PFSK-1 (cell line): ENCODE measurements around the gene TGFBR3L.

Experiments
- POLR2AphosphoS5 ChIP-seq: IDR thresholded peaks from 2 replicates; pipeline ENCODE4 v1.6.1; 2012; ENCODE audit warnings: low read depth, mild to moderate bottlenecking, control low read depth, low read length, moderate library complexity
- REST ChIP-seq, 2 experiments: IDR thresholded peaks; 2 replicates each; pipeline versions ENCODE4 v1.6.1 to v1.8.0; 2011 to 2012; ENCODE audit warnings: low read depth in 2 of 2, low read length in 2 of 2, control low read depth in 1 of 2, inconsistent platforms in 1 of 2, mild to moderate bottlenecking in 1 of 2, moderate library complexity in 1 of 2; ENCODE audit not compliant: insufficient read depth in 1 of 2

DNA sequence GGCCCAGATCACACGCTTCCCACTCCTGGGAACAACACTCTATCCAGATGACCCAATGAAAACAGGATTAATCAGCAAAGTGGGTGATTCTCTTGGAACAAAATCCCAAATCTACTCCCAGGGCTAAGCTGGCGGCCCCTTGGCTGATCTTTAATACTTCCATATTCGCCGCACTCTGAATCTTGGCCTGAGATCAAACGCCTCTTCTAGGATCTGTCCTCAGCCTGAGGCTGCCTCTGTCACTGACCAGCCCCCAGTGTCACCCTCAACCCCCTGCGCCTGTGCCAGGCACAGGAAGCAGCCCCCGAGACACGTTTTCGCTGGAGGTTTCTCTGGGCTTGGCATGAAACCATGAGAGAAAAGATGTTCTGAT lies 13.7 kb downstream of the TGFBR3L start:
- TF ChIP-seq POLR2AphosphoS5 (no peak), REST (IDR thresholded peaks at IDR 0.05; ENCODE audit: insufficient read depth in 1 of 2, low read depth in 2 of 2, low read length in 2 of 2) (peak in 1 of 2 experiments; percentile 35; a peak in 1 of 4 replicates)
